ENCODE results near the gene CCDC102B.
A peak's percentile ranks its signal among the peaks of the same experiment; 100 is the strongest.

The CCDC102B gene

GRCh38 chr18:68837665-68838451 lies 40.0 kb downstream of the CCDC102B start:
- no peak overlapping the region for H3K9ac ChIP-seq
- H2AFZ ChIP-seq (ENCODE audit: low read depth) = no peak overlapping the region
- no peak for TF ChIP-seq CTCF (conservative IDR thresholded peaks at IDR 0.05; ENCODE audit: low read depth, low read length)
- no peaks in the 10 kb centered on the region for H4K20me1 ChIP-seq (ENCODE audit: insufficient read depth)
- peak overlapping the region; percentile 25; the same call in 1 of the 2 replicates for H3K27ac ChIP-seq
- H3K4me2 ChIP-seq = peak overlapping the region; percentile 43
- H3K4me3 ChIP-seq (IDR thresholded peaks at IDR 0.05; ENCODE audit: insufficient read depth, low read depth, low read length) = no peak overlapping the region
- H3K79me2 ChIP-seq (ENCODE audit: insufficient read depth, low read depth) = no peaks in the 10 kb centered on the region
- H3K4me1 ChIP-seq (ENCODE audit: low read depth, poor library complexity, severe bottlenecking) = peaks cover 21% of the 10 kb centered on the region
- no peaks in the 10 kb centered on the region for H3K36me3 ChIP-seq (ENCODE audit: insufficient read depth)
- no peaks in the 10 kb centered on the region for H3K27me3 ChIP-seq (ENCODE audit: insufficient read depth, low read depth)

GRCh38 chr18:68839701-68840100 lies 41.8 kb downstream of the CCDC102B start:
- H3K9ac ChIP-seq = no peak overlapping the region
- no peaks in the 10 kb centered on the region for H3K79me2 ChIP-seq (ENCODE audit: insufficient read depth, low read depth)
- H3K4me1 ChIP-seq (ENCODE audit: low read depth, poor library complexity, severe bottlenecking) = peaks cover 21% of the 10 kb centered on the region
- H3K27me3 ChIP-seq (ENCODE audit: insufficient read depth, low read depth) = no peaks in the 10 kb centered on the region
- H3K4me3 ChIP-seq (IDR thresholded peaks at IDR 0.05; ENCODE audit: insufficient read depth, low read depth, low read length) = no peak overlapping the region
- no peaks in the 10 kb centered on the region for H3K36me3 ChIP-seq (ENCODE audit: insufficient read depth)
- TF ChIP-seq CTCF (conservative IDR thresholded peaks at IDR 0.05; ENCODE audit: low read depth, low read length) = no peak
- no peak overlapping the region for H2AFZ ChIP-seq (ENCODE audit: low read depth)
- H3K4me2 ChIP-seq = no peak overlapping the region
- H3K27ac ChIP-seq = no peak overlapping the region
- H4K20me1 ChIP-seq (ENCODE audit: insufficient read depth) = no peaks in the 10 kb centered on the region

GRCh38 chr18:68840554-68841263 lies 42.8 kb downstream of the CCDC102B start:
- Histone ChIP-seq H3K27ac (no peak overlapping the region), H3K4me2 (no peak overlapping the region), H3K36me3 (ENCODE audit: insufficient read depth) (no peaks in the 10 kb centered on the region), H3K4me3 (IDR thresholded peaks at IDR 0.05; ENCODE audit: insufficient read depth, low read depth, low read length) (no peak overlapping the region), H2AFZ (ENCODE audit: low read depth) (no peak overlapping the region), H3K9ac (no peak overlapping the region), H3K79me2 (ENCODE audit: insufficient read depth, low read depth) (no peaks in the 10 kb centered on the region), H3K4me1 (ENCODE audit: low read depth, poor library complexity, severe bottlenecking) (peaks cover 21% of the 10 kb centered on the region), H4K20me1 (ENCODE audit: insufficient read depth) (no peaks in the 10 kb centered on the region), H3K27me3 (ENCODE audit: insufficient read depth, low read depth) (no peaks in the 10 kb centered on the region)
- TF ChIP-seq CTCF (conservative IDR thresholded peaks at IDR 0.05; ENCODE audit: low read depth, low read length) = no peak

- Histone ChIP-seq H3K27ac (no peak overlapping the region), H3K36me3 (ENCODE audit: insufficient read depth) (no peaks in the 10 kb centered on the region), H3K9ac (no peak overlapping the region), H3K4me2 (no peak overlapping the region), H3K4me1 (ENCODE audit: low read depth, poor library complexity, severe bottlenecking) (peaks cover 21% of the 10 kb centered on the region), H3K27me3 (ENCODE audit: insufficient read depth, low read depth) (no peaks in the 10 kb centered on the region), H3K4me3 (IDR thresholded peaks at IDR 0.05; ENCODE audit: insufficient read depth, low read depth, low read length) (no peak overlapping the region), H3K79me2 (ENCODE audit: insufficient read depth, low read depth) (no peaks in the 10 kb centered on the region), H4K20me1 (ENCODE audit: insufficient read depth) (no peaks in the 10 kb centered on the region), H2AFZ (ENCODE audit: low read depth) (no peak overlapping the region)
- TF ChIP-seq CTCF (conservative IDR thresholded peaks at IDR 0.05; ENCODE audit: low read depth, low read length) = no peak
These were observed 43.4 kb downstream of the CCDC102B start for GRCh38 chr18:68841301-68841700.

All from KMS-11 (cell line).